Effector memory CD8-positive, alpha-beta T cell (primary cell): ENCODE data around the gene RALGPS2.

ENCODE experiments used
- ATAC-seq: fragments of 150-1000 bp; cut with Tn5 transposase; replicated peaks from 2 replicates; pipeline ENCODE4 v1.10.0; 2021; ENCODE audit warnings: mild to moderate bottlenecking, moderate library complexity
- DNase-seq, 3 experiments: peaks; one replicate each; pipeline ENCODE4 v3.0.0; 2021
- H3K27ac Mint-ChIP-seq, 2 donors: one replicate each; pipeline ENCODE4 v1.8.0; 2022; ENCODE audit warnings: mild to moderate bottlenecking in 2 of 2, mixed read lengths in 2 of 2, moderate library complexity in 2 of 2
- H3K27me3 Mint-ChIP-seq, 2 donors: one replicate each; pipeline ENCODE4 v1.8.0; 2022; ENCODE audit warnings: mixed read lengths in 2 of 2
- H3K36me3 Mint-ChIP-seq: one replicate; pipeline ENCODE4 v1.8.0; 2022; ENCODE audit warnings: mild to moderate bottlenecking, moderate library complexity, mixed read lengths; ENCODE audit not compliant: insufficient read depth
- H3K4me1 Mint-ChIP-seq, 2 donors: one replicate each; pipeline ENCODE4 v1.8.0; 2022; ENCODE audit warnings: low read depth in 2 of 2, mixed read lengths in 2 of 2
- H3K4me3 Mint-ChIP-seq, 2 donors: one replicate each; pipeline ENCODE4 v1.8.0; 2022; ENCODE audit warnings: mild to moderate bottlenecking in 2 of 2, mixed read lengths in 2 of 2, moderate library complexity in 2 of 2
- H3K9me3 Mint-ChIP-seq, 2 donors: one replicate each; pipeline ENCODE4 v1.8.0; 2022; ENCODE audit warnings: mixed read lengths in 2 of 2

RALGPS2 gene

DNA sequence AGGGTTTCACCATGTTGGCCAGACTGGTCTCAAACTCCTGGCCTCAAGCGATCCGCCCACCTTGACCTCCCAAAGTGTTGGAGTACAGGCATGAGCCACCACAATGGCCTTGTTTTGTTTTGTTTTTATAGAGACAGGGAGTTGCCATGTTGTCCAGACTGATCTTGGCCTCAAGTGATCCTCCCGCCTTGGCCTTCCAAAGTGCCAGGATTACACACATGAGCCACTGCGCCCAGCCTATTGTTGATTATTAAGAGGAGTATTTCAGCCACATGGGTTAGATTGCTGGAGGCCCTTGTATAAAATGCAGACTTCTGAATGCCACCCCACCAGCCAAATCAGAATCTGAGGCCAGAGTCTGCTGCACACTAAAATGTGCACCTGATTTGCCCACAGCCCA, 203.0 kb downstream of the RALGPS2 start:
- Mint-ChIP-seq H3K27me3 (peaks cover 21 to 49% of the 10 kb centered on the region in 2 donors), H3K4me3 (no peak overlapping the region), H3K36me3 (no peaks in the 10 kb centered on the region), H3K9me3 (no peaks in the 10 kb centered on the region), H3K27ac (no peak overlapping the region), H3K4me1 (no peaks in the 10 kb centered on the region)
- DNase-seq (no peak), ATAC-seq (no peak)

- Mint-ChIP-seq H3K4me3 (no peak overlapping the region), H3K36me3 (no peaks in the 10 kb centered on the region), H3K27me3 (peaks cover 13 to 40% of the 10 kb centered on the region in 2 donors), H3K9me3 (no peaks in the 10 kb centered on the region), H3K4me1 (no peaks in the 10 kb centered on the region), H3K27ac (no peak overlapping the region)
- no peak for ATAC-seq
- DNase-seq = no peak
These were observed 203.9 kb downstream of the RALGPS2 start for GRCh38 chr1:178928976-178929375.

DNA sequence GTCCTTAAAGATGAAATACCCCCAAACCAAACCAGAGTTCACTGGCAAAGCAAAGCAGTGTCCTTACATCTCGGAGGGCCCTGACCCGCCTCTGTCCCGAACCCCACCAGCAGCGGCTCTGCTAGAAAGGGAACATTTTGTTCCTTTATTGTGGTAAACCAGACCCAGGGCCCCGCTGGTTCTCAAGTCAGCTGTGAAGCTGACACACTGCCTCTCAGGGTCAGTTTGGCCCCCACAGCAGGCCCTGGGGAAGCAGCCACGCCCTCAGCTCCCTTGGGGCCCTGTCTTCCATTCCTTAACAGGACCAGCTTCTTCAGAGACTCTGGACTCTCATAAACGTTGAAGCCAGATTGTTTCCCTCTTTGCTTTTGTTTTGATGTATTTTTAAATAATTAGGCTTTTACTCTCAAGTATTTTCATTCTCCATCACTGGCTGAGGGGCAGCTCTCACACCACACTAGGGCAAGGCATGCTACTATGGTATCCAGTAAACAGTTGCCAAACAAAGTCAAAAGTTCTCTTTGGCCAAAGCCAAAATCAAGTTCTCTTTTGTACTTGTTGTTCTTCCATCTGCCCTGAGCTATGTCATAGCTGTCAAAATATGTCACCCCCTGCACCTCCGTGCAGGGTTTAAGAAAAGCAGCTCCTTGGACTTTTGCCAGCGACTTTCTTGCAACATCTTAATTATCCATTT, 207.0 kb downstream of the RALGPS2 start:
- Mint-ChIP-seq H3K9me3 (no peaks in the 10 kb centered on the region), H3K4me1 (no peaks in the 10 kb centered on the region), H3K4me3 (no peak overlapping the region), H3K27me3 (peaks cover 0 to 26% of the 10 kb centered on the region in 2 donors), H3K36me3 (no peaks in the 10 kb centered on the region), H3K27ac (no peak overlapping the region)
- ATAC-seq (no peak), DNase-seq (no peak)

GRCh38 chr1:178932552-178932906, 207.5 kb downstream of the RALGPS2 start:
- ATAC-seq (no peak), DNase-seq (no peak)
- Mint-ChIP-seq H3K27me3 (peaks cover 0 to 24% of the 10 kb centered on the region in 2 donors), H3K27ac (no peak overlapping the region), H3K4me3 (no peak overlapping the region), H3K36me3 (no peaks in the 10 kb centered on the region), H3K9me3 (no peaks in the 10 kb centered on the region), H3K4me1 (no peaks in the 10 kb centered on the region)

GRCh38 chr1:178933105-178933561, 208.1 kb downstream of the RALGPS2 start:
- ATAC-seq (no peak), DNase-seq (no peak)
- H3K4me1 Mint-ChIP-seq = no peaks in the 10 kb centered on the region
- peaks cover 0 to 29% of the 10 kb centered on the region in 2 donors for H3K27me3 Mint-ChIP-seq
- H3K9me3 Mint-ChIP-seq = no peaks in the 10 kb centered on the region
- H3K36me3 Mint-ChIP-seq = no peaks in the 10 kb centered on the region
- H3K4me3 Mint-ChIP-seq = no peak overlapping the region
- H3K27ac Mint-ChIP-seq = no peak overlapping the region

DNA sequence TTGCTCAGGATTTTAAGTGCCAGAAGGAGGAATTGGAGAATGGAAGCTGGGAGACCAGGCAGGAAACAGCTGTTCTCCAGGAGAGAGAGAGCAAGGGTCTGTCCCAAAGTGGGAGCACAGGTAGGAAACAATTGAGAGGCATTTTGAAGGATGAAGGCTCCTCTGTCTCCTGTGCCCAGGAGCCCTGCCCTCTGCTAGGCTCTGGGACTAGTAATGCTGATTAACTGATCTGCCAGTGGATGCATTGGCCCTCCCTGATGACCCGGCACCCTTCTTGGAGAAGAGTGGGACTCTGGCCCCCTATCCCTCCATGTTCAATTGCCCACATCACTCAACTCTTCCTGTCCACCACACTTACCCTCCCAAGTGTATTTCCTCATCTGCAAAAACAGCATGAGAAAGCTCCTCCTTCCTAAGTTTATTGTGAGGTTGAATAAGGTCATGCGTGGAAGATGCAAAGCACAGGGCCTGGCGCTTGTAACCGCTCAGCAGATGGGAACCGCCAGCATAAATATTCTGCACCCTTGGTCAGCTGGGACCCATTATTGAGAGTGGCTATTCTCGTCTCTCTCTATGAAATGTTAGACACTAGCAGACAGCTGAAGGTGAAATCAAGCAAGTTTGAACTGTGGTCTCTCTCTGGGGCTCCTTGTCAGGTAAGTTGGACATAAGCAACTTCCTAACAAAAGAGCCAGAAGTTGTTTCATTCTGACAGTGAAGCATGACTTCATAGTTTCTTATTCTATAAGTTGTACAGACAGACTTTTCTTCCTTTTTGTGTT, 208.9 kb downstream of the RALGPS2 start:
- Mint-ChIP-seq H3K4me1 (no peaks in the 10 kb centered on the region), H3K9me3 (no peaks in the 10 kb centered on the region), H3K27me3 (peaks cover 0 to 36% of the 10 kb centered on the region in 2 donors), H3K4me3 (no peak overlapping the region), H3K36me3 (no peaks in the 10 kb centered on the region), H3K27ac (no peak overlapping the region)
- DNase-seq (no peak), ATAC-seq (no peak)

DNA sequence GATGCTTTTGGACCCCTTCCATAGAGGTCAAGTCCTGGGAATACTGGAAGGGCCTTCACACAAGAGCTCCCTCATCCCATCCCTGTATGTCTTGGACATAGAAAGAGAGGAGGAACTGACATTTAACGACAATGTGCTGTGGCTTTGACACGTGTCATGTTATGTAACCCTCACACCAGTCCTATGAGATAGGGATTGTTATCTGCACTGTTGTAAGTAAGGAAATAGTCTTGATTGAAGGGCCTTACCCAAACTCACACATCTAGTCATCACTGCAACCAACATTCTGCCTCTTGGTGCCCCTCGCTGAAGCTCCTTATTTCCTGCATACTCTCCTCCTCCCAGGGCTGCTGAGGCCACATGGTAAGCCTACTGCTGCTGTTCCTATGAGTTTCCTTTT, 209.5 kb downstream of the RALGPS2 start:
- H3K27me3 Mint-ChIP-seq = peaks cover 0 to 33% of the 10 kb centered on the region in 2 donors
- H3K9me3 Mint-ChIP-seq = no peaks in the 10 kb centered on the region
- H3K27ac Mint-ChIP-seq = no peak overlapping the region
- H3K4me1 Mint-ChIP-seq = no peaks in the 10 kb centered on the region
- H3K36me3 Mint-ChIP-seq = no peaks in the 10 kb centered on the region
- ATAC-seq = no peak
- no peak overlapping the region for H3K4me3 Mint-ChIP-seq
- DNase-seq = no peak

DNA sequence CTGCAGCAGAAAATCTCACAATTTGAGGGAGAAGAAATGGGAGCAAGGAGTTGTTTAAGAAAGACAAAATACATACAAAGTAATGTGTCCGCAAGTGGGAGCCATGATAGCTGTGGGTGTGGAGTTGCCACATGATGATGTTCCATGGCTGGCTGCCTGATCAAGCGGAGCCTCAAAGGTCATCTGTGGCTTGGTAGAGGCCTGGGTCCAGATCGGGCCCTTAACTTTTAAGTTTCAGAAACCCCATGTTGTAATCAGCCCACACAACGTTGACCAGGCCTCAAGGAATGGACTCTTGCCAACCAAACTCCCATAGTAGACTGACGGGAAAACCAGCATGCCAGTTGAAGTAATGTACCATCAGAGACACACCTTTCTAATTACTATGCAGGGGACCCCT, 210.6 kb downstream of the RALGPS2 start:
- DNase-seq = no peak
- Mint-ChIP-seq H3K9me3 (no peaks in the 10 kb centered on the region), H3K36me3 (no peaks in the 10 kb centered on the region), H3K4me3 (no peak overlapping the region), H3K27ac (no peak overlapping the region), H3K27me3 (peaks cover 0 to 24% of the 10 kb centered on the region in 2 donors), H3K4me1 (no peaks in the 10 kb centered on the region)
- ATAC-seq = no peak

DNA sequence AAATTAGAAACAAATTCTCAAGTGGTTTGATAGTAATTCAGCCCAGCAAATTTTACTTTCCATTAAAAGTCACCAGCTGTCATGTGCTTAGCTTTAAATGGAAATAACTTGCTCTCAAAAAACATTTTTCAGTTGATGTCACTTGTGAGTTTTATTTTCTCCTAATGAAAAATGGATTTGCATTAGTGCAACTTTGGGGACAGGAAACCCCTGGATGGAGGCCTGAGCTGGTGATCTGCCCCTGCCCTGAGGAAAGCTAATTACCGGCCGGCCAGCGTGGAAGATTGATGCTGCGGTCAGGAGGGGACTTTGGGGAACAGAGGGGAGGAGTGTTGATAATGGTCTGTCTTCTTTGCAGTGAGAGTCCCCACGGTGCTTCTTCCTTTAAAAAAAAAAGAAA, 212.7 kb downstream of the RALGPS2 start:
- Mint-ChIP-seq H3K4me1 (no peaks in the 10 kb centered on the region), H3K27me3 (peaks cover 12 to 24% of the 10 kb centered on the region in 2 donors), H3K4me3 (no peak overlapping the region), H3K9me3 (no peaks in the 10 kb centered on the region), H3K36me3 (no peaks in the 10 kb centered on the region), H3K27ac (no peak overlapping the region)
- DNase-seq (no peak), ATAC-seq (no peak)

DNA sequence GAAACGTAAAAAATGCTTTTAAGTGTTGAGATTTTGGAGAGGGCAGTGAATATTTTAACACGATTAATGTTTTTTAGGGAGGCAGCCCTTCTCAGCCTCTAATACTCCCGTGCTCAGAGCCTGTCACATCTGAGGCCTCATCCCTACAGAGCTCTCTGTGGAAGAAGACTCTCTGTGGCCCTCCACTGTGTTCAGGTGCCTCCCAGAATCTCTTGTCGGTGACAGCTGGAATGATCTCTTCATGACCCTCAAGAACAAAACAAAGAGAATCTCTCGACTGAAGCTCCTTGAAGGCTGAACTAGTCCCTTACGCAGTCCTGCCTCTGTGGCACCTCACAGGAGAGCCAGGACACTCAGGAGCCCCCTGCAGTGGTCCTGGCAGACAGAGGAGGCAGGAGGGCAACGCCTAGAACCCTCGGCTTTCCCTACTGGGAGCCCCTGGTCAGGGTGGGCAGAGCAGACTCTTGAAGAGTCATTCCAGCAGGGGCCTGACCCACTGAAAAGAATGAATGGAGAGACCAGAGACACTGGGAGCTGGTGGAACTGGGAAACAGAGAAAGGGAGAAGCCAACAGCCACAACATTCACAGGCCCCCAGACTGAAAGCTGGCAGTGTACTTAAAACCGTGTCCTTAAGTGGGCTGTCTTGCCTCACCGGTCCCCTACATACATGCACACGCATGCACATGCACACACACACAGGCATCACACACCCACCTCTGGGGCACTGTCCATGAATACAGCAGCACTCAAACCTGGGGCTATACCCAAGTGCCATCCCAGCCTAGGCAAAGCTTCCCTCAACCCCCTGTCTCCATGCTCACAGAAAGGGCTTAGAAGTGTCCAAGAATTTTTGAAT, 213.3 kb downstream of the RALGPS2 start:
- peaks cover 12 to 30% of the 10 kb centered on the region in 2 donors for H3K27me3 Mint-ChIP-seq
- no peaks in the 10 kb centered on the region for H3K36me3 Mint-ChIP-seq
- DNase-seq = no peak
- no peaks in the 10 kb centered on the region for H3K4me1 Mint-ChIP-seq
- no peaks in the 10 kb centered on the region for H3K9me3 Mint-ChIP-seq
- ATAC-seq = no peak
- H3K27ac Mint-ChIP-seq = no peak overlapping the region
- H3K4me3 Mint-ChIP-seq = no peak overlapping the region

- ATAC-seq (no peak), DNase-seq (no peak)
- Mint-ChIP-seq H3K27ac (no peak overlapping the region), H3K36me3 (no peaks in the 10 kb centered on the region), H3K4me3 (no peak overlapping the region), H3K4me1 (no peaks in the 10 kb centered on the region), H3K9me3 (no peaks in the 10 kb centered on the region), H3K27me3 (peaks cover 12 to 31% of the 10 kb centered on the region in 2 donors)
These were observed 213.9 kb downstream of the RALGPS2 start for GRCh38 chr1:178938959-178939317.

DNA sequence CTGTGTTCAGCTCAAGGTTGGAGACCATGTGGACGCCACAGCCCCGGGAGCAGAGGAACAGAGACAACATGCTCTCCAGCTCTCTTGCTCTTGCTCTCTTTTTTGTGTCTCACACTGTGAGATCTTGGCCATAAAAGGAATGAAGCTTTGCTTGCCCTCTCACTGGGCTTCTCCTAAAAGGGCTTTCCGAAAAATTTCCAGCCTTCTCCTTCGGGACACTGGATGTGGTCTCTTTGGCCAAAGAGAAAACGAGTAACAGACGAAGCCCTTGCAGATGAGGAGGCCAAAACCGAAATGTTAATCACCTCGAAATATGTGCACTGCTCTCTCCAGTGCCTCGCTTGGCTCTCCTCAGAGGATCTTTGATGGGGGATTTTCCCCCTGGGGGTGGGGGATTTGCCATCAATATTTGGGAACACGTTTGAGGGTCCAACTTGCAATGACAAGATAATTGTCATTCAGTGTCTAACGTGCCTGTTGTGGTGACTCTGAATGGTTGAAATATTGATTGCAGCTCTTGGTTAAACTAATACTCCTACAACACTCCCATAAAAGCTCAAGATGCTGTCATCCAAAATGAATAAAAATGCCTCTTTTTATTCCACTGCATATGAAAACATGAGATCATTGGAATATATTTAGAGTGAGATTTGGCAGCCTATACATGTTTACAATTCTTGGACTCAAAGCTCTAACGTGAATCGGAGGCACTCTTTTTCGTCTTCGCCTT, 214.5 kb downstream of the RALGPS2 start:
- Mint-ChIP-seq H3K4me1 (no peaks in the 10 kb centered on the region), H3K27ac (no peak overlapping the region), H3K36me3 (no peaks in the 10 kb centered on the region), H3K27me3 (peaks cover 12 to 31% of the 10 kb centered on the region in 2 donors), H3K4me3 (no peak overlapping the region), H3K9me3 (no peaks in the 10 kb centered on the region)
- ATAC-seq (no peak), DNase-seq (no peak)
